ENCODE results near the gene RGS6.

Gene RGS6

GRCh38 chr14:72084935-72085334, 152.7 kb downstream of the RGS6 start:
- no peak for DNase-seq

DNA sequence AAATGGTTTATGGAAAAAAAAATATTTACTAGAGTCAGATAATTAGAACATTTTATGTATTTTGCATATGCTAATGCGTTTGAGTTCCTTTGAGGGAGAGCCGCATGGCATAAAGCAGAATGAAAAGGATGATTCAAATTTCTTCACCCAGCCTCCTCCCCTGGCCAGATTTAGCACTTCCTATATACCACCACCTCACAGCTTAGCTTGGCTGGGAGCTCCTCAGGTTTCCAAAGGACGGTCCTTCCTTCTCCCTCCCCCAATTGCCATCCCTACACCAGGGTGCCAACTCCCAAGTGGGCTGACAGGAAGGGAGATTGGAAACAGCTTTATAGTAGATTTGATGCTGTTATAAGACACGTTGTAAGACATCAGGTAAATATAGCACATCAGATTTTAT, 157.4 kb downstream of the RGS6 start:
- no peak for DNase-seq

DNA sequence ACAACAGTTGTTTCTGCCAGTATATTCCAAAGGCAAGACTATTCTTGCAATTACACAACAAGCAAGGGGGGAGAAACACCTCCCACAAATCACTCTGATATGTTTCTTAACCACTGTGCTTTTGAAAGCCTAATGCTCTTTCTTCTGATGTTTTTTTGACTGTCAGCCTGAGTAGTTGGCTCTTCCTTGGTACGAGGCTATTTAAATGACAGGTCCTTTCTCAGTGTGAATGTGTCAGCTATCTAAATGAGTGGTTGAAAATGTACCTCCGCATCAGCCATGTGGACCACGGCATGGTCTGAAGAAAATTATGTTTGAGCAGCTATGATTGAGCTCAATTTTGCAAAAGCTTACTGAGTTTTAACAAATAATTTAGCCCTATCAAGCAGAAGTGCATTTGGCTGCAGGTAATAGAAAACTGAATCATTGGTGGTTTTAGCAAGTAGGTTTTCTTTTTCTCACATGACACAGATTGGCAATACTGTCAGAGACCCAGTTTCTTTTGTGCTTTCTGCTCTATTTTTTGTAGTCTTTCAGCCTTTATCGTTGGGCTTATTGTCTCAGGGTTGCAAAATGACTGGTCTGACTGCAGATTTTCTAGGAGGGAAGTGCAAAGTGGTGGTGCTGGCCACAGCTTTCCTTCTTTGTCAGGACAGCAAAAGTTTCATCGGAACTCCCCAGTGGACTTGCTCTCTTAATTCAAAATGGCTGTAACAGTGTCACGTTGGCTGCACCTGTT, 162.8 kb downstream of the RGS6 start:
- DNase-seq = no peak

GRCh38 chr14:72097173-72097783, 165.0 kb downstream of the RGS6 start:
- no peak for DNase-seq

DNA sequence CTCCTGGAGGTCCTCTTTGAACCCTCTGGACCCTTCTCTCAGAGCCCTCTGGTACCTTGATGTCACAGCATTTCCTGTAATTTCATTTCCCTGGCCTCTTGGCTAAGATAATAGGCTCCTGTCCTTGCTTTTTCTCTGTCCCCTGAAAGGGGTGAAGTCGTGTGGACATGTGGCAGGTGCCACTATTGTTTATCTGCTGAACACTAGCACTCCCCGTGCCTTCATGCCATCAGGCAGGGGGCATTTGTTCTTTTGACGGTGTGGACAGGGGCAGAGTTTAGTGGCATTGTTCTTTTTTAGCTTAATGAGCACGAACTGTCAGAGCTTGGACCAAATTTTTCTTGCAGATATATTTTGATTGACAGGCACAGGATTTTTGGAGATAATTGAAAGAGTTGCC, 166.0 kb downstream of the RGS6 start:
- no peak for DNase-seq

DNA sequence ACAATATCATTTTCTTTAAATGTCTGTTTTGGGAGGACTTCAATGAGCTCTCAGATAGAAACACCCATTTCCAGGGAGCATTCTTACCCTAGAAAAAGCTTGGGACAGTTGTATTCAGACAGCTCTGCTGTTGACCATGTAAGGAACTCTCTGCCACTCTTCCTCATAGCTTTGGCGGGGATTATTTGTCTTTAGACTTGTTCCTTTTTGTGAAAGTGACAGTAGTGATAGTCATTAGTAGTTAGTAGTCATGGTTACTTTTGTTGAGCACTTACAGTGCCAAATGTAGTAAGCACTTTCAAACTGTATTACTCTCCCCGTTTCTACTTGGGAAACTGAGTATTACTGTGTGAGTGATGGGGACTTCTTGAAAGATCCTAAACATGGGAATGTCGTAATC, 167.3 kb downstream of the RGS6 start:
- DNase-seq = no peak

- no peak for DNase-seq
Measured at GRCh38 chr14:72104011-72104613, 171.9 kb downstream of the RGS6 start.

- DNase-seq = no peak
Measured at GRCh38 chr14:72111911-72112310, 179.7 kb downstream of the RGS6 start.

GRCh38 chr14:72118841-72119240, 186.6 kb downstream of the RGS6 start:
- DNase-seq = no peak

DNA sequence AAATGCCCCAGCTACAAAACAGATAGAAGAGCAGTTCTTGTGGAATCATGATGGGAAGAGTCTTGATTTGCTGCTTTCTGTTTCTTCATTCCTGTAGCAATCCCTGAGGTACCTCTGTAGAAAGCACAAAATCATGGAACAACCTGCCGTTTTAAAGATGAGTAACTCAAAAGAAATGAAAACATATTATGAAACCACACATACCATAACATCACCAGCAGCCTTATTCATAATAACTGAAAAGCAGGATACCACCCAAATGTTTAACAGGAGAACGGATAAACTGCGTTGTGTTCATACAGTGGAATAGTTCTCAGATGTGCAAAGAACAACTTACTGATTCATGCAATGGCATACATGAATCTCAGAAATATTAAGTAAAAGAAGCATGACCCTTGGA, 188.1 kb downstream of the RGS6 start:
- no peak for DNase-seq

- no peak for DNase-seq
Measured at GRCh38 chr14:72123755-72124154, 191.5 kb downstream of the RGS6 start.

DNA sequence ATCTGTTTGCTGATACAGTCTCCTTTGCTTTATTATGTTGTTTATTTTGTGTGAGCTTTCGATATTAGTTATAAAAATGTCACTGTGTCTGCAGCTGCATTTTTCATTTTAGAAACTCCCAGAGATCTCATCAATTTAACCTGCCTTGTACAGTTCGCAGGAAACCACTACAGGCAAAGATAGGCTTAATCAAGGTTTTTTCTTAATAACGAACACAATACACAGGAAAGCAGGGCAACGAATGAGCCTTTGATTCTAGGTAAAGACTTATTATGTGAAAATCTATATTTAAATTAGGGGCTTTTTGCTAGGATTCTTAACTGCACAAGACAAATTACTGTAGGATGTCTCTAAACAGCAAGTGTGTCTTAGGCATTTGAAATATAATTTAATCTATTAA, 191.9 kb downstream of the RGS6 start:
- DNase-seq = no peak

DNA sequence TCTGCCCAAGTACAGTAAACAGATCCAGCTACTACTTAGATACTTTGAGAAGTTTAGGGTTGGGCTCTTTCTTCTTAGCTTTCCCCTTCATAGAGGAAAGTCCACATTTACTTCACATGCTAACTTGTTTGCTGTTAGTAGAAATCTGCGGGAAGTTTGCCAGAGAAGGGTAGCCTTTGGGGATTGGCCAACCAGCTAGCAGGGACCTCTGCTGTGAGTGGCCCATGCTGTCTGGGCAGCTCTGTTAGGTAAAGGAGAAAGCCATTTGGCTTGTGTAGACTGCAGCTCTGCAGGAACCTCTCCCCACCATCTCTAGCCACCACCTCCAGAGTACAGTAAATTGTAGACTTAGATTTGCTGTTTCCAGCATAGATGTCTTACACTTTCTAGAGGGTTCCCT, 193.9 kb downstream of the RGS6 start:
- DNase-seq = no peak

DNA sequence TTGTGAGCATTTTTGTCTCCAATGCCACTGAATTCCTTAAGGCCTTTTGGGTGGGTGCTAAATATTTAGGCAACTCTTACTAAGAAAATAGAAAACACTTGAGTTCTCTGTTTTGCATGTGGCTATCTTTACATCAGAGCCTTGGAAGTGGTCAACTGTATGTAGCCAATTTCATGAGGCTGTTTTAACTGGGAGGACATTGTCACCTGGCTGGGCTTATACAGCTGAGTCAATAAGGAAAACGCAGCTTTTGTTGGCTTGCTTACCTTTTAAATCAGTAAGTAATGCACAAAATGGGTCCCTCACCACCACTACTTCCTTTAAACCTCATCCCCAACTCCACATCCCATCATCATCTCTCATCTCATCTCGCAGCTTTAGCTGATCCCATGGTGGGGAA, 194.3 kb downstream of the RGS6 start:
- no peak for DNase-seq

DNA sequence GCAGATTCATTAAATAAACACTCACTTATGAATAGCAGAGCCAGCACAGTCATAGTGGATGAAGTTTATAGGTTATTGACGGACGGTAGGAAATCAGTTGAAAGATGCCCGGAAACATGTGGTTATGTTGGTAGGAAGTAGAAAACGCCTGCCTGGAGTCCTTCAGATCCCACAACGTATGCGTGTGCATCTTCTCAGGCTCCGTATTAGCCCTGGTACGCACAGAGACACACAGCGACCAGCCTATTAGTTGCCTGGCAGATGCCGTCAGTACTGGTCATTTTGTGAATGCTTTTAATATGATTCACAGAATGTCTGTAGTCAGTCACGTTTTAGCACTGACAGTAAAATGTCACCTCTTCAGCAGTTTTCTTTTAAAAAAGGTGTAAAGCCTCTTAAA, 196.4 kb downstream of the RGS6 start:
- DNase-seq = no peak

DNA sequence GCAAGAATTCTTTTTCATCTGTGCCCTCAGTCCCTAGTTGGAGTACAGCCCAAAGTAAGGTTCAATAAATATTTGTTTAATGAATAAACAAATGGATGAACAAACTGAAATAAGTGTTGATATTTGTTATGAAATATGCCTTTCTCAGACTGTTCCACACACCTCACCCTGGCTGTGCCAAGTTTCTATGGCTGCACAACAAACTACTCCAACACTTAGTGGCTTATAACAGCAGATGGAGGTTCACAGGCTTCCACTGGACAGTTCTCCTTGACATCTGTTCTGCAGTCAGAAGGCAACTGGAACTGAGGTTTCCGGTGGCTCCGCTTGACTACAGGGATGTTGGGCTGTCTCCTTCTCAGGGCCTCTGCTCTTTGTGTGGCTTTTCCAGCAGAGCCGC, 197.1 kb downstream of the RGS6 start:
- DNase-seq = no peak

GRCh38 chr14:72141084-72141483, 208.9 kb downstream of the RGS6 start:
- DNase-seq = no peak

DNA sequence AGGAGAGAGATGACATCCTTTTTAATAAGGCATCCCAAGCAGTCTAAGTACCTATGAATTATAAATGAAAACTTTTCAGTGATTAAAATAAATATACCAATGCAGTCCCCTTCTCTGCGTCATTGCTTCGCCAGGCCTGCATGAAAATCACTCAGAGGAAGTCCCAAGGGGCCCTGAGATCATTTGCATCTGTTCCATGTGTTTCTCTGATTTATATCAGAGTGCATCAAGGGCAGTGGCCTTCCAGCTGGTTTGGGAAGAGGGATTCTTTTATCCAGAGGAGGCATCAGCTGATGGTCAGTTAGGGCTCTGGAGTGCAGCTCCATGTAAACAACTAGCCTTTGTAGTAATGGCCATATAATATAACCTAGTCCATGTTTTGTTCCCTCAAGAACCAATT, 210.1 kb downstream of the RGS6 start:
- DNase-seq = no peak

DNA sequence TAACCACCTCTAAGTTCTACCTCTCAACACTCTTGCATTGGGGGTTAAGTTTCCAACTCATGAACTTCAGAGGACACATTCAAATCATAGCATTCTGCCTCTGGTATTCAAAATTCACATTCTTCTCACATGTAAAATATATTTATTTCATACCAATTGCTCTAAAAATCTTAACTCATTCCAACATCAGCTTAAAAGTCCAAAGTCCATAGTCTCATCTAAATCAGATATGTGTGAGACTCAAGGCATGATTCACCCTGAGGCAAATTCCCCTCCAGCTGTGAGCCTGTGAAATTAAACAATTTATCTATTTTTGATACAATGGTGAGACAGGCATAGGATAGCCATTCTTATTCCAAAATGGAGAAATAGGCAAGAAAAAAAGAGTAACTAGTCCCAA, 214.0 kb downstream of the RGS6 start:
- DNase-seq = no peak

DNA sequence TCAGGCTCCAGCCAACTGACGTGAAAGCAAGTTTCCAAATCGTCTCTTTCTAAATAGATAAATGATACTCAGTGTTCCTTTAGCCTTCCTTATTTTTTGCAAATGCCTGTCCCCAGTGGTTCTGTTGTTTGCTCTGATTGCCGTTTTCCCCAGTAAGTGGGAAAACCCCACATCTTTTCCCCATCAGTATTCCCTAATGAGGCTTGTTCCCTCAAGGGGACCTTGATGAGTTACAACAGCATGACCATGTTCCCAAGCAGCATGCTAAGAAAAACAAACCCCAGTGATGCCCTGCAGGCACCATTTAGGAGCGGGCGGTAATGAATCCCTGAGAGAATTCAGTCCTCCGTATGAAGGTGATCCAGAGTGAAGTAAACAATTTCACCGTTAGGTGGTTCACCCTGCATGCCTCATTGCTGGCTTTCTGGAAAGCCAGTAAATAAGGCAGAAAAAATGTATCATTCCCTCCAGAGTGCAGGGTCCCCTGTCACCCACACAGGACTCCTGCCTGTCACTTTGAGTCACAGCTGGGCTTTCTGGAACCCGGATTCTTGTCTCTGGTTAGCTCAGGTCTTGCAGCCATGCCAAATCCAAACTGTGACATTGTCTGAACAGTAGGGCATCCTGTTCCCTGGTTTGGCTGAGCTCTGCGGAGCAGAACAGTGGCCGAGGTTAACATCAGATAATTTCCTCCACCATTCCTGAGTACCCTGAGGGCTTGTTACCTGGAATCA, 222.6 kb downstream of the RGS6 start:
- DNase-seq = no peak

DNA sequence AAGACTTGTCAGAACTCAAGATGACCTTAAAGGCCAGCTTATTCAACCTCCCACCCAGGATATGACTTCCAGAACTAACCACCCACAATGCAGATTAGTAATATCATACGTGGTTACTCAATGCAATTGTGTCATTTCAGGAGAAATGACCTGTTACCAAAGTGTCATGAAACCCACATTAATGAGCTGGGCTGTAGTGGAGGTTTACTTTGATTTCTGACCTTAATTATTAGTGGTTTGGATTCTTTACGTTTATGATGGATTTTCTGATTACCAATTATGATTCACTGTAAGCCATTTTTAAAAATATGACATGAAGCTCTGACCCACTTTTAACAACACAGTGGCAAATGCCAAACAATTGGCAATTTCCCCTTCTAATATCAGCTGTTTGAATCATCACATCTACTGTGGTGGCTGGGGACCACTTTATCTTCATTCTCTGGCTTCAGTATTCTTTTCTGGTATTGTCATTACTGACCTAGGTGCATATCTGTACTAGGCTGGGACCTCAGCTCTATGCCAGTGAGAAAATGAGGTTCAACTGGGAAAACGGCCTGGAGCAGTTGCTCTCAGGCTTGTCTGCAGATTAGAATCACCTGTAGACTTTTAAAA, 223.3 kb downstream of the RGS6 start:
- DNase-seq = no peak

- no peak for DNase-seq
Measured at GRCh38 chr14:72164420-72165228, 232.4 kb downstream of the RGS6 start.

Measured in fibroblast of skin of abdomen (primary cell).